Peyer's patch (tissue), 4 donors: ENCODE data around the gene RPP14. TPM values are rescaled to one million over a fixed set of nuclear protein-coding genes. Genes with fewer than 3 reads are reported as not detected.
"Not testable (repeated sequence)": the region's sequence is repeated elsewhere in the genome, so short reads cannot be mapped to it uniquely, and the experiment has no call there.

Experiments used
- DNase-seq, 3 donors: peaks; one replicate each; pipeline ENCODE4 v3.0.0-alpha.2; 2017 to 2019
- H3K27ac ChIP-seq, 4 donors: fragments of 200-600 bp; sonication (generic); one replicate each; pipeline ENCODE4 v1.5.1; 2016 to 2019
- H3K27me3 ChIP-seq, 2 donors: fragments of 200-600 bp; sonication (generic); one replicate each; pipeline ENCODE4 v1.5.1; 2019
- H3K36me3 ChIP-seq, 3 donors: fragments of 200-600 bp; sonication (generic); one replicate each; pipeline ENCODE4 v1.5.1; 2016 to 2019
- H3K4me1 ChIP-seq, 4 donors: fragments of 200-600 bp; sonication (generic); one replicate each; pipeline ENCODE4 v1.5.1; 2016 to 2019
- H3K4me3 ChIP-seq, 4 donors: fragments of 200-600 bp; sonication (generic); 1 replicate in 3 of 4; 2 replicates in 1 of 4; pipeline ENCODE4 v1.5.1; 2016 to 2019; ENCODE audit warnings: mild to moderate bottlenecking in 1 of 4
- H3K9me3 ChIP-seq, 4 donors: fragments of 200-600 bp; sonication (generic); one replicate each; pipeline ENCODE4 v1.5.1; 2016 to 2019; ENCODE audit warnings: mild to moderate bottlenecking in 1 of 4
- CTCF ChIP-seq, 6 experiments: fragments of 450-650 bp in 4 of 6; fragments of 200-600 bp in 2 of 6; sonication (generic) in 1 of 6; IDR thresholded peaks; one replicate each; pipeline ENCODE4 v1.5.1; 2017 to 2019; ENCODE audit warnings: antibody characterized with exemption in 6 of 6, mild to moderate bottlenecking in 3 of 6, moderate library complexity in 1 of 6
- POLR2A ChIP-seq, 2 donors: fragments of 450-650 bp; IDR thresholded peaks; one replicate each; pipeline ENCODE4 v1.5.1; 2017; ENCODE audit warnings: antibody characterized with exemption in 2 of 2, mild to moderate bottlenecking in 2 of 2, moderate library complexity in 2 of 2
- total RNA-seq, 4 donors: library from RNA; depleted of rRNA; stranded (reverse); fragments of >200 nt; gene quantifications; one replicate each; pipeline ENCODE4 v1.1.0, GENCODE V29; 2016

The RPP14 gene
- total RNA-seq, 4 donors from 2014 or later: 9.9 to 23.1 (median 13.4) TPM

DNA sequence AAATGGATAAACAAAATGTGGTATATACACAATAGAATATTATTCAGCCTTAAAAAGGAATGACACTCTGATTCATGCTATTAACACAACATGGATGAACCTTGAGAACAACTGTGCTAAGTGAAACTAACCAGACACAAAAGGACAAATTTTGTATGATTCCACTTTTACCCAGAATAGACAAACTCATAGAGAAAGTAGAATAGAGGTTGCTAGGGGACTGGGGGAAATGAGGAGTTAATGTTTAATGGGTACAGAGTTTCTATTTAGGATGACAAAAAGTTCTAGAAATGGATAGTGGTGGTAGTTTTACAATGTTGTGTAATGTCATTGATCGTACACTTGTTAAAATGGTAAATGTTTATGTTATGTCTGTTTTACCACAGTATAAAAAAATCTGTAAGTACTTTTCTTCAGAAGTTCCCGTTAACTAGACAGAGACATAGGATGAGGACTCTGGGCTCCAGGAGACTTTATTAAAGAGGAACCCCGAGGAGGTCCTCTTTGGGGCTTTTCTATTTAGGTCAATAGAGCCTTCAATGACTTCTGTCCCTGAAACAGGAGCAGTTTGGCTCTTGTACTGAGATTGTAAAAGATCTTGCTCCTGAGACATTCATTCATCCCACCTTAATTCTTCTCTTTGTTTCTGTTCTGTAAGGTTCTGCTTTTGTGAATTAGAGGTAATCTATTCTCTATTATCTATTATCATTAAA, 43.9 kb upstream of the RPP14 start:
- no peaks in the 10 kb centered on the region for H3K27me3 ChIP-seq
- H3K27ac ChIP-seq: no peak overlapping the region
- H3K4me1 ChIP-seq: no peaks in the 10 kb centered on the region
- no peak for DNase-seq
- no peaks in the 10 kb centered on the region for H3K9me3 ChIP-seq
- peaks cover 0 to 38% (median 0%) of the 10 kb centered on the region in 3 donors for H3K36me3 ChIP-seq
- no peak for TF ChIP-seq CTCF (IDR thresholded peaks at IDR 0.05)
- TF ChIP-seq POLR2A (IDR thresholded peaks at IDR 0.05): no peak
- H3K4me3 ChIP-seq: no peak overlapping the region

GRCh38 chr3:58266577-58266976, 39.5 kb upstream of the RPP14 start:
- DNase-seq: no peak
- no peak for TF ChIP-seq POLR2A (IDR thresholded peaks at IDR 0.05)
- no peak for TF ChIP-seq CTCF (IDR thresholded peaks at IDR 0.05)
- no peaks in the 10 kb centered on the region for H3K4me1 ChIP-seq

GRCh38 chr3:58267543-58267942, 38.5 kb upstream of the RPP14 start:
- not testable (repeated sequence) for H3K4me1 ChIP-seq, H3K9me3 ChIP-seq, H3K27ac ChIP-seq, H3K4me3 ChIP-seq, DNase-seq, H3K27me3 ChIP-seq
- H3K36me3 ChIP-seq: peaks cover 0 to 40% (median 0%) of the 10 kb centered on the region in 3 donors

More at GRCh38 chr3:58266577-58266976, 39.5 kb upstream of the RPP14 start:
- H3K27me3 ChIP-seq: no peaks in the 10 kb centered on the region
- peaks cover 0 to 40% (median 0%) of the 10 kb centered on the region in 3 donors for H3K36me3 ChIP-seq
- no peaks in the 10 kb centered on the region for H3K9me3 ChIP-seq
- no peak overlapping the region for H3K27ac ChIP-seq
- no peak overlapping the region for H3K4me3 ChIP-seq

DNA sequence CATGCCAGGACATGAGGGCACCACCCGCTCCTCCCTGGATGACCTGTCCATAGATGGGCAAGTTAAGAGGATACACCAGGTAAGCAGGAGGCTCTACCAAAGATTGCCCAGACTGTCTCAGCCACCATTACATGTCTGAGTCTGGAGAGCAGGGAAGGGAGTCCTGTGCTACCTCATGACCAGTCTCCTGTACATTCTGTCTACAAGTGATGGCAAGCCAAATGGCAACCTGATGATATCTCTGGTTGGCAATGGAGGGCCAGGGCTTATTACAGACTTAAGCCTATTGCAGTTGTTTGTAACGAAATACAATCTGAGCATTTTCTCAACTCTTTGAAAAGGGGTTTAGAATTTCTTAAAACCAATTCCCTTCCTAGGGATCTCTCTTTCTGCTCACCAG, 36.7 kb upstream of the RPP14 start:
- Histone ChIP-seq H3K4me1 (no peaks in the 10 kb centered on the region), H3K27me3 (no peaks in the 10 kb centered on the region), H3K36me3 (peaks cover 0 to 49% (median 0%) of the 10 kb centered on the region in 3 donors), H3K4me3 (no peak overlapping the region), H3K9me3 (no peaks in the 10 kb centered on the region), H3K27ac (no peak overlapping the region)
- DNase-seq: no peak
- no peak for TF ChIP-seq POLR2A (IDR thresholded peaks at IDR 0.05)
- no peak for TF ChIP-seq CTCF (IDR thresholded peaks at IDR 0.05)

- Histone ChIP-seq H3K27me3 (no peaks in the 10 kb centered on the region), H3K9me3 (no peaks in the 10 kb centered on the region), H3K4me1 (no peaks in the 10 kb centered on the region), H3K4me3 (no peak overlapping the region), H3K27ac (no peak overlapping the region), H3K36me3 (peaks cover 0 to 61% (median 0%) of the 10 kb centered on the region in 3 donors)
- no peak for DNase-seq
- TF ChIP-seq POLR2A (IDR thresholded peaks at IDR 0.05): no peak
- TF ChIP-seq CTCF (IDR thresholded peaks at IDR 0.05): no peak
Observed at GRCh38 chr3:58270485-58270884, 35.6 kb upstream of the RPP14 start.

GRCh38 chr3:58271901-58272501, 34.0 kb upstream of the RPP14 start:
- Histone ChIP-seq H3K4me3 (no peak overlapping the region), H3K4me1 (no peaks in the 10 kb centered on the region), H3K9me3 (no peaks in the 10 kb centered on the region), H3K27me3 (no peaks in the 10 kb centered on the region), H3K36me3 (peaks cover 0 to 67% (median 0%) of the 10 kb centered on the region in 3 donors), H3K27ac (no peak overlapping the region)
- DNase-seq: no peak
- TF ChIP-seq POLR2A (IDR thresholded peaks at IDR 0.05) (no peak), CTCF (IDR thresholded peaks at IDR 0.05) (no peak)
